Breast epithelium (tissue), 3 donors: ENCODE results near the gene FAM78B.

Experiments used
- CTCF ChIP-seq, 3 donors: fragments of 450-650 bp; IDR thresholded peaks; one replicate each; pipeline ENCODE4 v1.5.1; 2016 to 2017; ENCODE audit warnings: antibody characterized with exemption in 3 of 3, mild to moderate bottlenecking in 3 of 3, moderate library complexity in 3 of 3
- POLR2A ChIP-seq: fragments of 450-650 bp; IDR thresholded peaks from one replicate; pipeline ENCODE4 v1.6.1; 2016; ENCODE audit warnings: antibody characterized with exemption, mild to moderate bottlenecking, moderate library complexity
- POLR2AphosphoS5 ChIP-seq, 3 donors: sonication (generic); formaldehyde crosslinking; IDR thresholded peaks; one replicate each; pipeline ENCODE4 v1.6.1; 2017; ENCODE audit warnings: antibody characterized with exemption in 3 of 3

DNA sequence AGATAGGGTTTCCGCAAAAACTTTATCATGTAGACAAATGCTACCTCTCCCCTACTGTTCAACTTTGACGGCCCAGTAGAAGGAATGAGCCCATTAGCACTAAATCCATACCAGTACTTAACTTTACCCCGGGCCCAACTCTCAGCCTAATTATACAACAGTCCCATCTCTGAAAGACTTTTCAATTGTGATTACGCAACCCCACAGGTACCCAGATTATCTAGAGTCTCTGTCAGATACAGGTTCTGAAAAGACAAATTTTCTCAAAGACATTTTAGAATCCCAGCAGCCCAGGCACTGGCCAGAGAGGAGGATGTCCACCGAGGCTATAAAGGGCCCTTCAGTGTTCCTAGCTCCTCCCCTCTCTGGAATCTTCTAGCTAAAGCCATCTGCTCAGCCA, 15.0 kb downstream of the FAM78B start:
- TF ChIP-seq CTCF (IDR thresholded peaks at IDR 0.05) (no peak), POLR2A (no peak), POLR2AphosphoS5 (IDR thresholded peaks at IDR 0.05) (no peak)
